Endothelial cell of umbilical vein (primary cell): ENCODE data around the gene GARIN5A.

Source experiments
- CTCF ChIP-seq, 2 donors: IDR thresholded peaks; 1 replicate in 1 of 2; 2 replicates in 1 of 2; pipeline ENCODE4 v1.5.1; 2011; ENCODE audit warnings: low read length in 2 of 2, mild to moderate bottlenecking in 2 of 2, moderate library complexity in 2 of 2, control low read depth in 1 of 2, inconsistent platforms in 1 of 2, low read depth in 1 of 2; ENCODE audit not compliant: insufficient read depth in 1 of 2; ENCODE audit errors: extremely low read depth in 1 of 2
- EZH2 ChIP-seq: IDR thresholded peaks from 2 replicates; pipeline ENCODE4 v1.6.1; 2012; ENCODE audit warnings: borderline replicate concordance, low read depth, mild to moderate bottlenecking, moderate library complexity, low read length, inconsistent platforms; ENCODE audit not compliant: severe bottlenecking
- JUN ChIP-seq: IDR thresholded peaks from 2 replicates; pipeline ENCODE4 v1.6.1; 2011; ENCODE audit warnings: borderline replicate concordance, low read depth; ENCODE audit not compliant: insufficient read length, insufficient read depth
- MAX ChIP-seq: IDR thresholded peaks from 2 replicates; pipeline ENCODE4 v1.6.1; 2011; ENCODE audit not compliant: insufficient read depth, insufficient read length
- POLR2A ChIP-seq: IDR thresholded peaks from 2 replicates; pipeline ENCODE4 v1.6.1; 2012; ENCODE audit warnings: low read depth, mild to moderate bottlenecking, control low read depth, low read length
- POLR2AphosphoS5 ChIP-seq: IDR thresholded peaks from 2 replicates; pipeline ENCODE4 v1.6.1; 2012; ENCODE audit warnings: low read depth, mild to moderate bottlenecking, control low read depth, low read length, moderate library complexity; ENCODE audit not compliant: insufficient read depth

GRCh38 chr19:50508843-50509190, 32.2 kb upstream of the GARIN5A start:
- TF ChIP-seq POLR2A (no peak), JUN (no peak), CTCF (IDR thresholded peaks at IDR 0.05; ENCODE audit: extremely low read depth in 1 of 2, insufficient read depth in 1 of 2, low read depth in 1 of 2, low read length in 2 of 2) (no peak), EZH2 (no peak), POLR2AphosphoS5 (no peak), MAX (no peak)
